ENCODE measurements around the gene RNF224. TPM values are rescaled to one million over a fixed set of nuclear protein-coding genes. Genes with fewer than 3 reads are reported as not detected.
A peak's percentile ranks its signal among the peaks of the same experiment; 100 is the strongest.

RNF224 gene
- total RNA-seq, 4 donors from 2014 or later = 1.2 to 5.2 (median 3.0) TPM

DNA sequence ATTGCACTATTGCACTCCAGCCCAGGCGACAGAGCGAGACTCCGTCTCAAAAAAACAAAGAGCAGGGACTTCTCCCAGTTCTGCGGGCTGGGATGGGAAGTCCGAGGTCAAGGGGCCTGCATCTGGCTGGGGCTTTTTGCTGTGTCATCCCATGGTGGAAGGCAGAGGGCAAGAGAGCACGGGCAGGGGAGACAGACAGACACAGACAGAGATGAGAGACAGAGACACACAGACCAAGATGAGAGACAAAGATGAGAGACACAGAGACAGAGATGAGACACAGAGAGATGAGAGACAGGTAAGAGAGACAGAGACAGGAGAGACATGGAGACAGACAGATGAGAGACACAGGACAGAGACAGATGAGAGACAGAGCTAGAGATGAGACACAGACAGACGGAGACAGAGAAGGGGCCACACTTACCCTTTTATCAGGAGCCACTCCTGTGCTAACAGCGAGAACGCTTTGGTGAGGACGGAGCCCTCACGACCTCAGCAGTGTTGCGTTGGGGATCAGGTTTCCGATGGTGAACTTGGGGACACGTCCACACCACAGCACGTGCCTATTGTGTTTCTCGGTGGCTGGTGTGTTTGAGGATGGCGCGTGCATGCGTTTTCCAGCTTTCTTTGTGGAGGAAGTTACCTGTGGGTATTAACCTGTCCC lies 41.4 kb downstream of the RNF224 start:
- Histone ChIP-seq H3K4me3 (peak overlapping the region in 1 of 4 donors; percentile 33), H3K4me1 (peaks cover 0 to 60% (median 15%) of the 10 kb centered on the region in 3 donors), H3K9me3 (no peaks in the 10 kb centered on the region), H3K27me3 (no peaks in the 10 kb centered on the region), H3K27ac (peak overlapping the region in 3 of 4 donors; percentile 31 to 70 (median 68)), H3K36me3 (peaks cover 33 to 98% (median 38%) of the 10 kb centered on the region in 3 donors)
- TF ChIP-seq POLR2A (IDR thresholded peaks at IDR 0.05) = no peak
- TF ChIP-seq, protein P1, sequence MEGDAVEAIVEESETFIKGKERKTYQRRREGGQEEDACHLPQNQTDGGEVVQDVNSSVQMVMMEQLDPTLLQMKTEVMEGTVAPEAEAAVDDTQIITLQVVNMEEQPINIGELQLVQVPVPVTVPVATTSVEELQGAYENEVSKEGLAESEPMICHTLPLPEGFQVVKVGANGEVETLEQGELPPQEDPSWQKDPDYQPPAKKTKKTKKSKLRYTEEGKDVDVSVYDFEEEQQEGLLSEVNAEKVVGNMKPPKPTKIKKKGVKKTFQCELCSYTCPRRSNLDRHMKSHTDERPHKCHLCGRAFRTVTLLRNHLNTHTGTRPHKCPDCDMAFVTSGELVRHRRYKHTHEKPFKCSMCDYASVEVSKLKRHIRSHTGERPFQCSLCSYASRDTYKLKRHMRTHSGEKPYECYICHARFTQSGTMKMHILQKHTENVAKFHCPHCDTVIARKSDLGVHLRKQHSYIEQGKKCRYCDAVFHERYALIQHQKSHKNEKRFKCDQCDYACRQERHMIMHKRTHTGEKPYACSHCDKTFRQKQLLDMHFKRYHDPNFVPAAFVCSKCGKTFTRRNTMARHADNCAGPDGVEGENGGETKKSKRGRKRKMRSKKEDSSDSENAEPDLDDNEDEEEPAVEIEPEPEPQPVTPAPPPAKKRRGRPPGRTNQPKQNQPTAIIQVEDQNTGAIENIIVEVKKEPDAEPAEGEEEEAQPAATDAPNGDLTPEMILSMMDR (IDR thresholded peaks at IDR 0.05) = no peak
- 57 to 71% methylated on average over 14 to 18 of the region's 19 CpGs for WGBS, 2 donors
- intact Hi-C loops (cut with DNase I) = no loop called here
- DNase-seq = no peak

DNA sequence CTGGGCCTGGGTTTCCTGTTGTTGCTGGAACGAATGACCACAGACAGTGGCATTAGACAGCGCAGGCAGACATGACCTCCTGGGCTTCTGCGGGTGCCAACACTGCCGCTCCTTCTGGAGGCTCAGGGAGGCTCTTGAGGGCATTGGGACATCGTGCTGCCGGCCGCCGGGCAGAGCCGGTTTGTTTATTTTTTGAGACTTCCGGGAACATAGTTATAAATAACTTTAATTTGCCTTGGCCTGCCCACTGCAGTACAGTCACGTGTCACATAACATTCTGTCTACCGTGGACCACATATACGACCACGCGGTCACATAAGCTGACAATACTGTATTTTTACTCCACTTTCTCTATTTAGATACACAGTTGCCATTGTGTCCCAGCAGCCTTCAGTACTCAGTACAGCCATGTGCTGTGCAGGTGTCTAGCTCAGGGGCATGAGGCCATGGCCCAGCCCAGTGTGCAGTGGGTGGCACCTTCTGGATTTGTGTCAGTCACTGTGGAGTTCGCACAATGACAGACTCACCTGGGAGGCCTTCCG lies 42.0 kb downstream of the RNF224 start:
- Histone ChIP-seq H3K4me1 (peaks cover 6 to 66% (median 20%) of the 10 kb centered on the region in 3 donors), H3K36me3 (peaks cover 28 to 92% (median 32%) of the 10 kb centered on the region in 3 donors), H3K27ac (peak overlapping the region; percentile 31 to 70 (median 50)), H3K9me3 (no peaks in the 10 kb centered on the region), H3K4me3 (peak overlapping the region in 1 of 4 donors; percentile 33), H3K27me3 (no peaks in the 10 kb centered on the region)
- TF ChIP-seq POLR2A (IDR thresholded peaks at IDR 0.05) = peak in 1 of 4 donors; percentile 35
- TF ChIP-seq, protein P1 (IDR thresholded peaks at IDR 0.05) = peak in 1 of 6 experiments; percentile 6
- intact Hi-C loops (cut with DNase I) = no loop called here
- DNase-seq = no peak
- 40 to 50% methylated on average over 14 to 17 of the region's 17 CpGs for WGBS, 2 donors

DNA sequence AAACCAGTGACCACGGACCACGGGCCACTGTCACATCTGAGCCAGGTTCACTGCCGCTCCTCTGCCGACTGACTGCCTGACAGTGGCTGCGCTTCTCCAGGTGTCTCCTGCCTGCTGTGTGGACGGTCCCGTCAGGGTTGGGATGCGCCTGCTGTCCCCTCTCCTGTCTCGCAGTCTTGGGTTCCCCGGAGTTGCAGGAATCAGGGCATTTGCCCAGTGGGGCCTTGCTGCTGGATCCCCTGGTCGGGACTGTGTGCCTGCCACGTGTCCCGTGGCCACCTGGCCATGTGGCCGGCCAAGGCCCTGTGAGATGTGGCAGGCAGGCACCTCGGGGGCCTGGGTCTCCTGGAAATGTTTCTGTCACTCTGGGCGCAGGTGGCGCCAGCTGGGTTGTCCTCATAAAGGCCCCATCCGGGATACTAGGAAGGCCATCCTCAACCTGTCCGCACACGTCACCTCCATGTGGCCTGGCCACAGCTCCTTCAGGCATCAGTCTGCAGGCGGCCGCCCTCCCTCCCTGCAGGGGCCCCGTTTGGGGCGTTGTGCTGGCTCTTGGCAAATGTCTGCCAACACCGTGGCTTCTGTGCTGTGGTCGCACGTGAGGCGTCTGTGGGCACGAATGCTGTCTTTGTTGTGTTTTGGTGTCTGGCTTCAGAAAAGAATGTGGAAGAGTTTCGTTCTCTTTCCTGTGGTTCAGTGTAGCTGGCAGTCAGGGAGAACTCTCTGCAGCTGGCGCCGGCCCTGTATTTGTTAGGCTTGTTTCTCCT lies 43.8 kb downstream of the RNF224 start:
- TF ChIP-seq POLR2A (IDR thresholded peaks at IDR 0.05) = no peak
- TF ChIP-seq, protein P1 (IDR thresholded peaks at IDR 0.05) = no peak
- WGBS, 2 donors = 71 to 79% methylated on average over 14 to 19 of the region's 32 CpGs
- Histone ChIP-seq H3K27ac (no peak overlapping the region), H3K27me3 (no peaks in the 10 kb centered on the region), H3K4me1 (peaks cover 16 to 84% (median 29%) of the 10 kb centered on the region in 3 donors), H3K36me3 (peaks cover 21 to 74% (median 24%) of the 10 kb centered on the region in 3 donors), H3K4me3 (no peak overlapping the region), H3K9me3 (no peaks in the 10 kb centered on the region)
- no peak for DNase-seq
- intact Hi-C loops (cut with DNase I) = no loop called here

DNA sequence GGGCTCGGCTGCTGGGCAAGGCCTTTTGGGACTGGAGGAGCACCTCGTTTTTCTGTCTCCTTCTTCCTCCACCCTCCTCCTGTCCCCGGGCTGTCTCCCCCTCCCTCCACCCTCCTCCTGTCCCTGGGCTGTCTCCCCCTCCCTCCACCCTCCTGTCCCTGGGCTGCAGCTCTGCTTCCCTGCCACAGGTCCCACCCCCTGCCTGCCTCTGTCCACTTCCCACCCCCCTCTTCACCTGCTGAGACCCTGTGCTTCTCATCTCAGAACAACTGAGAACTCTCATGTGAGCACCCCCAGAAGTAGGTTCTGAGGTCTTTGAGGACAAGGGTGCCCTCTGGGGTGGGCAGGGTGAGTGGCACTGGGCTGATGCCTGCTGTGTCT lies 44.4 kb downstream of the RNF224 start:
- no peak for DNase-seq
- 17 to 43% methylated on average over 3 of the region's 3 CpGs for WGBS, 2 donors
- H3K4me1 ChIP-seq = peaks cover 22 to 90% (median 35%) of the 10 kb centered on the region in 3 donors
- no peaks in the 10 kb centered on the region for H3K27me3 ChIP-seq
- intact Hi-C loops (cut with DNase I) = no loop called here
- peaks cover 16 to 68% (median 18%) of the 10 kb centered on the region in 3 donors for H3K36me3 ChIP-seq
- H3K4me3 ChIP-seq = no peak overlapping the region
- no peaks in the 10 kb centered on the region for H3K9me3 ChIP-seq
- TF ChIP-seq POLR2A (IDR thresholded peaks at IDR 0.05) = no peak
- TF ChIP-seq, protein P1 (IDR thresholded peaks at IDR 0.05) = no peak
- no peak overlapping the region for H3K27ac ChIP-seq
